Neural cell (in vitro differentiated cells): Measurements from ENCODE around the gene QSER1.

Source experiments
- EP300 ChIP-seq: fragments of 450-650 bp; conservative IDR thresholded peaks from 2 replicates; pipeline ENCODE4 v1.6.1; 2014; ENCODE audit warnings: antibody characterized with exemption, mild to moderate bottlenecking, moderate library complexity; ENCODE audit not compliant: poor library complexity, severe bottlenecking
- EZH2 ChIP-seq: fragments of 200-600, 300-800 bp; shearing (Covaris generic), sonication (generic); IDR thresholded peaks from 2 replicates; pipeline ENCODE4 v1.6.1; 2014; ENCODE audit warnings: antibody characterized with exemption, low read length, borderline replicate concordance, mild to moderate bottlenecking; ENCODE audit not compliant: insufficient read depth, poor library complexity, severe bottlenecking
- POLR2AphosphoS5 ChIP-seq: IDR thresholded peaks from 2 replicates; pipeline ENCODE4 v1.6.1; 2012
- SMC3 ChIP-seq: fragments of 450-650 bp; conservative IDR thresholded peaks from 2 replicates; pipeline ENCODE4 v1.6.1; 2014; ENCODE audit warnings: antibody characterized with exemption, mild to moderate bottlenecking, moderate library complexity; ENCODE audit not compliant: poor library complexity
- TF ChIP-seq, protein P1 (sequence below): fragments of 450-650 bp; IDR thresholded peaks from 2 replicates; pipeline ENCODE4 v1.5.1; 2014; ENCODE audit warnings: antibody characterized with exemption, mild to moderate bottlenecking, moderate library complexity; ENCODE audit not compliant: poor library complexity, severe bottlenecking
- TF ChIP-seq, protein P2 (sequence below): IDR thresholded peaks from 2 replicates; pipeline ENCODE4 v1.6.1; 2012; ENCODE audit warnings: borderline replicate concordance

DNA sequence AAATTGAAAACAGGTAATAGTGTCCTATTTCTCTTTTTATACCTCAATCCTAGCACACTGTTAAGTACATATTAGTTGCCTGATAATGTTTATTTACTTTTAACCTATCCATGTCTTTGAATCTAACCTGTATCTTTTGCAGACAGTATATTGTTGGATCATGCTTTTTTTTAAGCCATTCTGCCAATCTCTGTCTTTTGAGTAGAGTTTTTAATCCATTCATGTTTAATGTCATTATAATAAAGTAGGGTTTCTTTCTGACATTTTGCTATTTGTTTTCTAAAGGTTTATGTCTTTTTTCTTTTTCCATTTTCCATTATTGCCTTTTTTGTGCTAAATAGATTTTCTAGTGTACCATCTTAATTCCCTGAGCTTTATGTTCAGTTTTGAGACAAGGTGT, 99.3 kb downstream of the QSER1 start:
- TF ChIP-seq, protein P1, sequence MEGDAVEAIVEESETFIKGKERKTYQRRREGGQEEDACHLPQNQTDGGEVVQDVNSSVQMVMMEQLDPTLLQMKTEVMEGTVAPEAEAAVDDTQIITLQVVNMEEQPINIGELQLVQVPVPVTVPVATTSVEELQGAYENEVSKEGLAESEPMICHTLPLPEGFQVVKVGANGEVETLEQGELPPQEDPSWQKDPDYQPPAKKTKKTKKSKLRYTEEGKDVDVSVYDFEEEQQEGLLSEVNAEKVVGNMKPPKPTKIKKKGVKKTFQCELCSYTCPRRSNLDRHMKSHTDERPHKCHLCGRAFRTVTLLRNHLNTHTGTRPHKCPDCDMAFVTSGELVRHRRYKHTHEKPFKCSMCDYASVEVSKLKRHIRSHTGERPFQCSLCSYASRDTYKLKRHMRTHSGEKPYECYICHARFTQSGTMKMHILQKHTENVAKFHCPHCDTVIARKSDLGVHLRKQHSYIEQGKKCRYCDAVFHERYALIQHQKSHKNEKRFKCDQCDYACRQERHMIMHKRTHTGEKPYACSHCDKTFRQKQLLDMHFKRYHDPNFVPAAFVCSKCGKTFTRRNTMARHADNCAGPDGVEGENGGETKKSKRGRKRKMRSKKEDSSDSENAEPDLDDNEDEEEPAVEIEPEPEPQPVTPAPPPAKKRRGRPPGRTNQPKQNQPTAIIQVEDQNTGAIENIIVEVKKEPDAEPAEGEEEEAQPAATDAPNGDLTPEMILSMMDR, result no peak
- no peak for TF ChIP-seq EP300
- TF ChIP-seq EZH2, result no peak
- TF ChIP-seq, protein P2, sequence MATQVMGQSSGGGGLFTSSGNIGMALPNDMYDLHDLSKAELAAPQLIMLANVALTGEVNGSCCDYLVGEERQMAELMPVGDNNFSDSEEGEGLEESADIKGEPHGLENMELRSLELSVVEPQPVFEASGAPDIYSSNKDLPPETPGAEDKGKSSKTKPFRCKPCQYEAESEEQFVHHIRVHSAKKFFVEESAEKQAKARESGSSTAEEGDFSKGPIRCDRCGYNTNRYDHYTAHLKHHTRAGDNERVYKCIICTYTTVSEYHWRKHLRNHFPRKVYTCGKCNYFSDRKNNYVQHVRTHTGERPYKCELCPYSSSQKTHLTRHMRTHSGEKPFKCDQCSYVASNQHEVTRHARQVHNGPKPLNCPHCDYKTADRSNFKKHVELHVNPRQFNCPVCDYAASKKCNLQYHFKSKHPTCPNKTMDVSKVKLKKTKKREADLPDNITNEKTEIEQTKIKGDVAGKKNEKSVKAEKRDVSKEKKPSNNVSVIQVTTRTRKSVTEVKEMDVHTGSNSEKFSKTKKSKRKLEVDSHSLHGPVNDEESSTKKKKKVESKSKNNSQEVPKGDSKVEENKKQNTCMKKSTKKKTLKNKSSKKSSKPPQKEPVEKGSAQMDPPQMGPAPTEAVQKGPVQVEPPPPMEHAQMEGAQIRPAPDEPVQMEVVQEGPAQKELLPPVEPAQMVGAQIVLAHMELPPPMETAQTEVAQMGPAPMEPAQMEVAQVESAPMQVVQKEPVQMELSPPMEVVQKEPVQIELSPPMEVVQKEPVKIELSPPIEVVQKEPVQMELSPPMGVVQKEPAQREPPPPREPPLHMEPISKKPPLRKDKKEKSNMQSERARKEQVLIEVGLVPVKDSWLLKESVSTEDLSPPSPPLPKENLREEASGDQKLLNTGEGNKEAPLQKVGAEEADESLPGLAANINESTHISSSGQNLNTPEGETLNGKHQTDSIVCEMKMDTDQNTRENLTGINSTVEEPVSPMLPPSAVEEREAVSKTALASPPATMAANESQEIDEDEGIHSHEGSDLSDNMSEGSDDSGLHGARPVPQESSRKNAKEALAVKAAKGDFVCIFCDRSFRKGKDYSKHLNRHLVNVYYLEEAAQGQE, result no peak
- TF ChIP-seq SMC3, result no peak
- TF ChIP-seq POLR2AphosphoS5, result no peak
